Measurements from ENCODE around the gene SULT1C2.

Gene SULT1C2

DNA sequence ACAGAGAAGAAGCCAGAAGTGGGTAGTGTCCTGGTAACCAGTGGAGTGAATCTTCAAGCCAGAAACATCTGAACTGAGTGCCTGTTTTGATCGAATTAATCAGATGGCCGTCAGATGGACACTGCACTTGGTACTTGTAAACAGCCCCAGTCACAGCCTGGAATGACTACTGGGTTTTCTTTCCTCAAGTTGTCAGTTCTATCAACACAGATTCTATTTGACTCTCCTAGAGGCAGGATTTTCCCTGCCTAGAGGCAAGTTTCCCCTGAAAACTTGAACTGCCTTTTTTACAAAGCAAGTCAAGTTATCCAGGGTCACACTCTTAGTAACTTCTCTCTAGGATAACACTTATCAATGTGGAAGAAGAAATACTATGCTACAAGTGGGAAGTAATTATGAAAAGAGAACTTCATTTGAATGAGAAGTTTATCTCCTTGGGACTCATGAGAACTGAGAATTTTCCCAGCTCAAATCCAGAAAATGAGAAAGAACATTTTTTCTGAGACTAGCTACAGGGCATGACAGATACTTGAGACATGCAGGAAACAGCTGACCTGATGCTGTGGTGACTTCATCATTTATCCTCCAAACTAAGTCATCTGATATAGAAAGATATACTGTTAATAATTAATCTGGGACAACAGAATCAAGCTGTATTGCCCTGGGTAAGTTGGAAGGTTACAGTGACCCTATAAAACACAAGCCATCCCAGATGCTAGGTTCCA is 36.0 kb downstream of the SULT1C2 start:
- no peak overlapping the region for H3K27ac ChIP-seq (replicated peaks)

DNA sequence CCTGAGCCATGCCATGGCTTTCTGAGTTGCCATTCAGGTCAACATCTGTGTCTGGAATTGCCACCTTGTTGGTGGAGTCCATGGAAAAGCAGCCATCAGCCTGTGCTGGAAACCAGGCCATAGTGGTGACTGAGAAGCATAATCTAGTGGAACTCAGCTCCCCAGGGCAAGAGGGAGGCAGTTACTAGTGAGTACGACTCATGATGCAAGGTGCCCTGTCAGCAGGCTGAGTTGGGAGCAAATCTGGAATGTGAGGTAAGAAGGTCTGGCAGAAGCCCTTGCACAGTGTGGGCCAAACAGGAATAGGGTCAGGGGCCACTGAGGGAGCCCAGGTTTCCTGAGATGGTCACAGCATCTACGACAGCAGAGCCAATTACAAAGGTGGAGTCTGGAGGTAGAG is 37.1 kb downstream of the SULT1C2 start:
- no peak for TF ChIP-seq GABPA (IDR thresholded peaks at IDR 0.05; ENCODE audit: low read depth)
- Histone ChIP-seq H3K27ac (replicated peaks) (no peak overlapping the region), H3K27me3 (ENCODE audit: insufficient read depth, poor library complexity, severe bottlenecking) (no peaks in the 10 kb centered on the region), H3K4me3 (replicated peaks; ENCODE audit: insufficient read depth, low read length) (no peak overlapping the region)
- no peak for DNase-seq (ENCODE audit: low read depth in 1 of 2, low spot score in 1 of 2)

More for the DNA sequence above, 36.0 kb downstream of the SULT1C2 start:
- DNase-seq (ENCODE audit: low read depth in 1 of 2, low spot score in 1 of 2), result no peak
- no peak for TF ChIP-seq GABPA (IDR thresholded peaks at IDR 0.05; ENCODE audit: low read depth)
- TF ChIP-seq, protein P1, sequence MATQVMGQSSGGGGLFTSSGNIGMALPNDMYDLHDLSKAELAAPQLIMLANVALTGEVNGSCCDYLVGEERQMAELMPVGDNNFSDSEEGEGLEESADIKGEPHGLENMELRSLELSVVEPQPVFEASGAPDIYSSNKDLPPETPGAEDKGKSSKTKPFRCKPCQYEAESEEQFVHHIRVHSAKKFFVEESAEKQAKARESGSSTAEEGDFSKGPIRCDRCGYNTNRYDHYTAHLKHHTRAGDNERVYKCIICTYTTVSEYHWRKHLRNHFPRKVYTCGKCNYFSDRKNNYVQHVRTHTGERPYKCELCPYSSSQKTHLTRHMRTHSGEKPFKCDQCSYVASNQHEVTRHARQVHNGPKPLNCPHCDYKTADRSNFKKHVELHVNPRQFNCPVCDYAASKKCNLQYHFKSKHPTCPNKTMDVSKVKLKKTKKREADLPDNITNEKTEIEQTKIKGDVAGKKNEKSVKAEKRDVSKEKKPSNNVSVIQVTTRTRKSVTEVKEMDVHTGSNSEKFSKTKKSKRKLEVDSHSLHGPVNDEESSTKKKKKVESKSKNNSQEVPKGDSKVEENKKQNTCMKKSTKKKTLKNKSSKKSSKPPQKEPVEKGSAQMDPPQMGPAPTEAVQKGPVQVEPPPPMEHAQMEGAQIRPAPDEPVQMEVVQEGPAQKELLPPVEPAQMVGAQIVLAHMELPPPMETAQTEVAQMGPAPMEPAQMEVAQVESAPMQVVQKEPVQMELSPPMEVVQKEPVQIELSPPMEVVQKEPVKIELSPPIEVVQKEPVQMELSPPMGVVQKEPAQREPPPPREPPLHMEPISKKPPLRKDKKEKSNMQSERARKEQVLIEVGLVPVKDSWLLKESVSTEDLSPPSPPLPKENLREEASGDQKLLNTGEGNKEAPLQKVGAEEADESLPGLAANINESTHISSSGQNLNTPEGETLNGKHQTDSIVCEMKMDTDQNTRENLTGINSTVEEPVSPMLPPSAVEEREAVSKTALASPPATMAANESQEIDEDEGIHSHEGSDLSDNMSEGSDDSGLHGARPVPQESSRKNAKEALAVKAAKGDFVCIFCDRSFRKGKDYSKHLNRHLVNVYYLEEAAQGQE (IDR thresholded peaks at IDR 0.05; ENCODE audit: insufficient replicate concordance, low read depth), result no peak
- TF ChIP-seq, protein P2, sequence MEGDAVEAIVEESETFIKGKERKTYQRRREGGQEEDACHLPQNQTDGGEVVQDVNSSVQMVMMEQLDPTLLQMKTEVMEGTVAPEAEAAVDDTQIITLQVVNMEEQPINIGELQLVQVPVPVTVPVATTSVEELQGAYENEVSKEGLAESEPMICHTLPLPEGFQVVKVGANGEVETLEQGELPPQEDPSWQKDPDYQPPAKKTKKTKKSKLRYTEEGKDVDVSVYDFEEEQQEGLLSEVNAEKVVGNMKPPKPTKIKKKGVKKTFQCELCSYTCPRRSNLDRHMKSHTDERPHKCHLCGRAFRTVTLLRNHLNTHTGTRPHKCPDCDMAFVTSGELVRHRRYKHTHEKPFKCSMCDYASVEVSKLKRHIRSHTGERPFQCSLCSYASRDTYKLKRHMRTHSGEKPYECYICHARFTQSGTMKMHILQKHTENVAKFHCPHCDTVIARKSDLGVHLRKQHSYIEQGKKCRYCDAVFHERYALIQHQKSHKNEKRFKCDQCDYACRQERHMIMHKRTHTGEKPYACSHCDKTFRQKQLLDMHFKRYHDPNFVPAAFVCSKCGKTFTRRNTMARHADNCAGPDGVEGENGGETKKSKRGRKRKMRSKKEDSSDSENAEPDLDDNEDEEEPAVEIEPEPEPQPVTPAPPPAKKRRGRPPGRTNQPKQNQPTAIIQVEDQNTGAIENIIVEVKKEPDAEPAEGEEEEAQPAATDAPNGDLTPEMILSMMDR (IDR thresholded peaks at IDR 0.05; ENCODE audit: insufficient read depth, low read length), result no peak
- H3K27me3 ChIP-seq (ENCODE audit: insufficient read depth, poor library complexity, severe bottlenecking), result no peaks in the 10 kb centered on the region
- H3K4me3 ChIP-seq (replicated peaks; ENCODE audit: insufficient read depth, low read length), result no peak overlapping the region

DNA sequence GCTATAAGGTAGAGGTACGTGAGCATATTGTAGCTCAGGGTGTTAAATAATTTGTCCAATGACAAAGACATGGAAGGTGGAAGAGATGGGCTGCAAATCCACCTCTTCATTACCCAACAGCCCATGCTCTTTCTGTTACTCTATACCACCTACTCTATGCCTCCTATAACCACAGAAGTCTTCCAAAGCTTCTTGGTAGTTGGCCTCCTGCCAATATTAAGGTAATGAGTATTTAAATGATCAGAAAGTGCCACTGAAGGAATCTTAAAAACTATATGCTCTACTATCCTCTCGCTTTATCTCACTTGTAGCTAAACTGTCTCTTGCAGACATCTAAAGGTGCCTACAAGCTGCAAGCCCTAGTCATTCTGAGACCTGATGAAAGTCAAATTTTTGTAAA is 41.1 kb downstream of the SULT1C2 start:
- no peaks in the 10 kb centered on the region for H3K27me3 ChIP-seq (ENCODE audit: insufficient read depth, poor library complexity, severe bottlenecking)
- DNase-seq (ENCODE audit: low read depth in 1 of 2, low spot score in 1 of 2), result no peak
- TF ChIP-seq GABPA (IDR thresholded peaks at IDR 0.05; ENCODE audit: low read depth), result no peak
- TF ChIP-seq, protein P2 (IDR thresholded peaks at IDR 0.05; ENCODE audit: insufficient read depth, low read length), result no peak
- no peak for TF ChIP-seq SPI1 (IDR thresholded peaks at IDR 0.05; ENCODE audit: borderline replicate concordance, low read depth)
- TF ChIP-seq, protein P1 (IDR thresholded peaks at IDR 0.05; ENCODE audit: insufficient replicate concordance, low read depth), result no peak
- TF ChIP-seq POLR2AphosphoS5 (IDR thresholded peaks at IDR 0.05; ENCODE audit: low read depth), result no peak
- H3K4me3 ChIP-seq (replicated peaks; ENCODE audit: insufficient read depth, low read length), result no peak overlapping the region
- H3K27ac ChIP-seq (replicated peaks), result no peak overlapping the region

DNA sequence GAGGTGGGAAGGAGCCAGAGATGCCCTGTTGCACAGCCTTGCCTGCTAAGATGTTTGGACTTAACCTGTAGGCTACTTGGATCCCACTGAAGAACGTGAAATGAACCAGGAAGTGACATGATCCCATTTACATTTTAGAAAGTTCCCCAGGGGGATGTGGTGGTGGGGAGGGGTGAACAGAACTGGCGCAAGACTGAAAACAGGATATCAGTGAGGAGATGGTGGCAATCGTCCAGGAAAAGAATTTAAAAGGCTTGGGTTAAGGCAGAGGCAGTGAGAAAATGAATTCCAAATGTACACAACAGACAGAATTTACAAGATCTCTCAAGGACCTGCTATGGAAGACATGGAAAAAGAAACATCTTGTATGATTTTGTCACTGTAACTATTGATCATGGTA is 42.3 kb downstream of the SULT1C2 start:
- Histone ChIP-seq H3K4me3 (replicated peaks; ENCODE audit: insufficient read depth, low read length) (no peak overlapping the region), H3K27ac (replicated peaks) (no peak overlapping the region), H3K27me3 (ENCODE audit: insufficient read depth, poor library complexity, severe bottlenecking) (no peaks in the 10 kb centered on the region)
- TF ChIP-seq, protein P2 (IDR thresholded peaks at IDR 0.05; ENCODE audit: insufficient read depth, low read length), result no peak
- no peak for TF ChIP-seq POLR2AphosphoS5 (IDR thresholded peaks at IDR 0.05; ENCODE audit: low read depth)
- no peak for TF ChIP-seq SPI1 (IDR thresholded peaks at IDR 0.05; ENCODE audit: borderline replicate concordance, low read depth)
- TF ChIP-seq, protein P1 (IDR thresholded peaks at IDR 0.05; ENCODE audit: insufficient replicate concordance, low read depth), result no peak
- TF ChIP-seq GABPA (IDR thresholded peaks at IDR 0.05; ENCODE audit: low read depth), result no peak
- DNase-seq (ENCODE audit: low read depth in 1 of 2, low spot score in 1 of 2), result no peak

Measured in HL-60 (cell line).